Panc1 (cell line): ENCODE measurements around the gene TTC34. TPM values are rescaled to one million over a fixed set of nuclear protein-coding genes. Genes with fewer than 3 reads are reported as not detected.

Source experiments
- ATAC-seq: fragments of 200-7000 bp; cut with Tn5 transposase; 2 replicates; pipeline ENCODE4 v1.9.1; 2020; ENCODE audit warnings: mild to moderate bottlenecking, moderate library complexity
- Bru-seq: library from RNA; stranded (reverse); fragments of 400-500 nt; gene quantifications from one replicate; lab custom pipeline; 2021; lab: Mats Ljungman, UMichigan
- BruChase-seq, 2 experiments: library from RNA; stranded (reverse); fragments of 400-500 nt; gene quantifications; one replicate each; lab custom pipeline; 2021; lab: Mats Ljungman, UMichigan
- BruUV-seq: library from RNA; stranded (reverse); fragments of 400-500 nt; replicated peaks from 2 replicates; lab custom pipeline; 2021; lab: Mats Ljungman, UMichigan
- CTCF ChIA-PET: fragments of 300-600 bp; sonication (Branson Sonifier 250); formaldehyde crosslinking; loops from one replicate; lab custom pipeline; 2022; ENCODE audit warnings: antibody characterized with exemption; lab: Charles Lee
- POLR2A ChIA-PET: fragments of 300-600 bp; sonication (Branson Sonifier 250); formaldehyde crosslinking; loops from one replicate; lab custom pipeline; 2022; ENCODE audit warnings: antibody characterized with exemption; lab: Charles Lee
- DNase-seq: peaks from one replicate; pipeline ENCODE4 v3.0.0-alpha.2; 2010; ENCODE audit warnings: low read depth, low spot score
- H3K27ac ChIP-seq: 2 replicates; pipeline ENCODE4 v1.5.1; 2011; ENCODE audit warnings: mild to moderate bottlenecking, low read length, inconsistent platforms
- H3K27me3 ChIP-seq: fragments of 200-500 bp; sonication (Bioruptor generic); 2 replicates; pipeline ENCODE4 v1.6.0; 2014; ENCODE audit warnings: low read length, inconsistent platforms; ENCODE audit not compliant: control insufficient read depth, insufficient read depth
- H3K36me3 ChIP-seq: fragments of 200-500 bp; sonication (Bioruptor generic); 2 replicates; pipeline ENCODE4 v1.5.1; 2014; ENCODE audit warnings: inconsistent platforms, mild to moderate bottlenecking, low read length, moderate library complexity; ENCODE audit not compliant: control insufficient read depth, insufficient read depth
- H3K4me1 ChIP-seq: 2 replicates; pipeline ENCODE4 v1.5.1; 2011; ENCODE audit warnings: inconsistent platforms, mild to moderate bottlenecking, low read length, moderate library complexity; ENCODE audit not compliant: control insufficient read depth, insufficient read depth
- H3K4me3 ChIP-seq, 2 experiments: 2 replicates each; pipeline ENCODE4 v1.5.1; 2011 to 2012; ENCODE audit warnings: low read depth in 2 of 2, low read length in 2 of 2, mild to moderate bottlenecking in 2 of 2, inconsistent platforms in 1 of 2, moderate library complexity in 1 of 2
- H3K9me3 ChIP-seq: fragments of 200-500 bp; sonication (Bioruptor generic); 2 replicates; pipeline ENCODE4 v1.5.1; 2014; ENCODE audit warnings: low read depth, mild to moderate bottlenecking, inconsistent platforms, low read length, moderate library complexity; ENCODE audit not compliant: control insufficient read depth, insufficient read depth
- CTCF ChIP-seq: fragments of 450-650 bp; IDR thresholded peaks from 2 replicates; pipeline ENCODE4 v1.5.1; 2017; ENCODE audit warnings: mild to moderate bottlenecking
- REST ChIP-seq, 2 experiments: IDR thresholded peaks; 2 replicates each; pipeline ENCODE4 v1.6.1; 2011 to 2012; ENCODE audit warnings: low read depth in 2 of 2, control low read depth in 1 of 2, low read length in 1 of 2, mild to moderate bottlenecking in 1 of 2, moderate library complexity in 1 of 2; ENCODE audit not compliant: insufficient read depth in 1 of 2
- SIN3A ChIP-seq: IDR thresholded peaks from 2 replicates; pipeline ENCODE4 v1.6.1; 2012; ENCODE audit warnings: low read depth, mild to moderate bottlenecking, low read length, moderate library complexity, borderline replicate concordance; ENCODE audit not compliant: insufficient read depth
- TCF7L2 ChIP-seq: IDR thresholded peaks from 2 replicates; pipeline ENCODE4 v1.6.1; 2011; ENCODE audit warnings: mild to moderate bottlenecking, low read depth, low read length, inconsistent platforms
- in situ Hi-C: cut with HindIII; loops from 2 replicates; pipeline ENCODE4 v1.10.0; 2016; ENCODE audit warnings: low sequenced_read_pairs, low pct_unique_long_range_greater_than_20kb
- intact Hi-C: fragments of 100-400 bp; cut with micrococcal nuclease; formaldehyde crosslinking; loops from one replicate; pipeline ENCODE4 v1.10.0; 2022; ENCODE audit not compliant: unreplicated experiment
- long read RNA-seq: library from polyadenylated mRNA; unstranded; transcript quantifications from one replicate; pipeline ENCODE4 v2.0.0, GENCODE V29; 2021; ENCODE audit not compliant: unreplicated experiment
- polyA plus RNA-seq: library from polyadenylated mRNA; unstranded; fragments of >200 nt; gene quantifications from one replicate; pipeline ENCODE4 v1.2.1, GENCODE V29; 2012; ENCODE audit warnings: missing spikeins; ENCODE audit not compliant: insufficient read length
- total RNA-seq: library from RNA; stranded (reverse); gene quantifications from one replicate; pipeline ENCODE4 v1.2.1, GENCODE V29; 2021; ENCODE audit not compliant: unreplicated experiment

Gene TTC34
- total RNA-seq (1.5 TPM), Bru-seq, nascent RNA (percentile 16 among the genes with signal in this experiment), BruChase-seq, experiment 1, labeled RNA remaining after a 2-hour chase (percentile 12 among the genes with signal in this experiment), BruChase-seq, experiment 2, labeled RNA remaining after a 6-hour chase (percentile 12 among the genes with signal in this experiment)
- 0.12 TPM for polyA plus RNA-seq
- long read RNA-seq: 0 reads

GRCh38 chr1:2801535-2802291 lies at the start of gene TTC34:
TSS of gene TTC34 (minus strand) at chr1:2801693. CDS start at chr1:2800827, 866 bp downstream.
- no TSS peak for BruUV-seq

GRCh38 chr1:2850502-2850901 lies 49.0 kb upstream of the TTC34 start:
- Histone ChIP-seq H3K4me3 (no peak overlapping the region), H3K27ac (no peak overlapping the region), H3K9me3 (no peaks in the 10 kb centered on the region), H3K36me3 (no peaks in the 10 kb centered on the region), H3K4me1 (no peaks in the 10 kb centered on the region), H3K27me3 (peaks cover 5% of the 10 kb centered on the region)
- no peak for DNase-seq
- no peak for ATAC-seq
- BruUV-seq: no TSS peak
- POLR2A ChIA-PET: no interaction called here
- intact Hi-C loops: no loop called here
- in situ Hi-C loops: no loop called here
- CTCF ChIA-PET: no interaction called here
- TF ChIP-seq TCF7L2: no peak
- TF ChIP-seq REST (IDR thresholded peaks at IDR 0.05; ENCODE audit: insufficient read depth in 1 of 2, low read depth in 2 of 2, low read length in 1 of 2): no peak
- TF ChIP-seq SIN3A: no peak
- no peak for TF ChIP-seq CTCF

More at GRCh38 chr1:2801535-2802291, at the start of gene TTC34:
- Histone ChIP-seq H3K36me3 (no peaks in the 10 kb centered on the region), H3K4me1 (no peaks in the 10 kb centered on the region; the same call in 1 of the 2 replicates), H3K9me3 (no peaks in the 10 kb centered on the region), H3K27ac (no peak within 1 kb of the TSS), H3K4me3 (no peak within 1 kb of the TSS), H3K27me3 (no peaks in the 10 kb centered on the region)
- in situ Hi-C loops (no loop called here), intact Hi-C loops (no loop called here)
- TF ChIP-seq REST (IDR thresholded peaks at IDR 0.05; ENCODE audit: insufficient read depth in 1 of 2, low read depth in 2 of 2, low read length in 1 of 2) (no peak), CTCF (peak; percentile 91)
- DNase-seq: no peak
- ChIA-PET POLR2A (no interaction called here), CTCF (interaction anchor here (0.6 to 1.4 kb wide), 3 partner anchors 14 to 664 kb away, joined by 3 to 5 read pairs (median 5); no protein-coding TSS in a partner anchor)
- ATAC-seq: peak; percentile 92
